IPS-NIHi7 (cell line): ENCODE measurements around the gene TAF11L10.
"Not testable (repeated sequence)": the region's sequence is repeated elsewhere in the genome, so short reads cannot be mapped to it uniquely, and the experiment has no call there.

Source experiments
- DNase-seq: peaks from one replicate; pipeline ENCODE4 v3.0.0; 2012; ENCODE audit warnings: mixed read lengths; ENCODE audit errors: extremely low spot score

Gene TAF11L10

DNA sequence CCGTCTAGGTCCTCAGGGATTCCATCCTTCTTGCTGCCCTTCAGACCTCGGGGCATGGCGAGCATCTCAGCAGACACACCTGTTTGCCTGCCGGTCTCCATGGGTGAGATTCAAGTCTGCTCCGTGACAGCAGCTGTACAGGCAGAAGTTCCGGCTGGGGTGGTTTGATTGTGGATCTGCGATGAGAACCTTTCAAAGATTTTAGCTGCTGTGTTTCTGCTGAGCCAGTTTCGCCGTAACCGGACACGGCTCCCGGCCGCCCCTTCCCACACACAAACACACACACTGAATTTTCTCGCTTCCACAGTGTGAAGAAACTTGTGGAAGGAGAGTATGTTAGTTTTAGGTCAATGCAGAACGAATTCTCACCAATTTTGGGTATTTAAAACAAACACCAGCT, at the start of gene TAF11L10:
TAF11L10 (minus strand) TSS at position 101 of the 400 bp plus-strand sequence.
- DNase-seq: not testable (repeated sequence)

DNA sequence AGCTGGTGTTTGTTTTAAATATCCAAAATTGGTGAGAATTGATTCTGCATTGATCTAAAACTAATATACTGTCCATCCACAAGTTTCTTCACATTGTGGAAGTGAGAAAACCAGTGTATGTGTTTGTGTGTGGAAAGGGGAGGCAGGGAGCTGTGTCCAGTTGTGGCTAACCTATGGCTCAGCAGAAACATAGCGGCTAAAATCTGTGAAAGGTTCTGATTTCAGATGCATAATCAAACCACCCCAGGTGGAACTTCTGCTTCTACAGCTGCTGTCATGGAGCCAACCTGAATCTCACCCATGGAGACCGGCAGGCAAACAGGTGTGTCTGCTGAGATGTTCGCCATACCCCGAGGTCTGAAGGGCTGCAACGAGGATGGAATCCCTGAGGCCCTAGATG, 36.5 kb upstream of the TAF11L10 start, which contains the start of gene TAF11L14:
TAF11L14 (plus strand) TSS at position 301 of the 400 bp plus-strand sequence.
- no peak for DNase-seq

DNA sequence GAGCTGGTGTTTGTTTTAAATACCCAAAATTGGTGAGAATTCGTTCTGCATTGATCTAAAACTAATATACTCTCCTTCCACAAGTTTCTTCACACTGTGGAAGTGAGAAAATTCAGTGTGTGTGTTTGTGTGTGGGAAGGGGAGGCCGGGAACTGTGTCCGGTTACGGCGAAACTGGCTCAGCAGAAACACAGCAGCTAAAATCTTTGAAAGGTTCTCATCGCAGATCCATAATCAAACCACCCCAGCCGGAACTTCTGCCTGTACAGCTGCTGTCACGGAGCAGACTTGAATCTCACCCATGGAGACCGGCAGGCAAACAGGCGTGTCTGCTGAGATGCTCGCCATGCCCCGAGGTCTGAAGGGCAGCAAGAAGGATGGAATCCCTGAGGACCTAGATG, 34.2 kb upstream of the TAF11L10 start, which contains the start of gene TAF11L13:
TAF11L13 (plus strand) TSS at position 301 of the 400 bp plus-strand sequence.
- DNase-seq: not testable (repeated sequence)

DNA sequence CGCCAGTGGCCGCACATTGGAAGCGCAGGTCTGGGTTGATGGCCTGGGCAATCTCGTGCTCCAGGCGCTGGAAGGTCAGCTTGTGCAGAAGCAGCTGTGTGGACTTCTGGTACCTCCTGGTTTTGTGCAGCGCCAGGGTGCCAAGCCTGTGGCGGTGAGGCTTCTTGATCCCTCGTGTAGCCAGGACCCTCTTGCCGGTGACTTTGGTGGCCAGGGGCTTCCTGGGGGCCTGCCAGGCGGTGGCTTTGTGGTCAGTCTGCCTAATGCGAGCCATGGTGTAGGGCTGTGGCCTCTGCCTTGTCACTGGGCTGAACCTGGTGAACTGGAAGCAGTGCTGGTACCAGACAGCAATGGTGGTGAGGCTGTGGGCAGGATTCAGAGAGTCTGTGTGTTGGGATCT, 28.1 kb upstream of the TAF11L10 start:
- no peak for DNase-seq

DNA sequence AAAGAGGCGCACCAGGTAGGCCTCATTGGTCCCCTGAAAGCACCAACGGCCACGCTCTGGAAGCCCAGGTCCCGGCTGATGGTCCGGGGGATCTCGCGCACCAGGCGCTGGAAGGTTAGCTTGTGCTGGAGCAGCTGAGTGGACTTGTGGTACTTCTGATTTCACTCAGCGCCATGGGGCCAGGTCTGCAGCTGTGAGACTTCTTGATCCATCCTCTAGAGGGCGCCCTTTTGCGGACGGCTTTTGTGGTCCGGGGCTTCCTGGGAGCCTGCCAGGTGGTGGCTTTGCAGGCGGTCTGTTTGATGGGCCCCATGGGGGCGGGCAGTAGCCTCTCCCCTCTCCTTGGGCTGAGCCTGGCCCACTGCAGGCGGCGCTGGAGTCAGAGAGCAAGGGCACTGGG, 23.0 kb upstream of the TAF11L10 start:
- peak; percentile 63 for DNase-seq

DNA sequence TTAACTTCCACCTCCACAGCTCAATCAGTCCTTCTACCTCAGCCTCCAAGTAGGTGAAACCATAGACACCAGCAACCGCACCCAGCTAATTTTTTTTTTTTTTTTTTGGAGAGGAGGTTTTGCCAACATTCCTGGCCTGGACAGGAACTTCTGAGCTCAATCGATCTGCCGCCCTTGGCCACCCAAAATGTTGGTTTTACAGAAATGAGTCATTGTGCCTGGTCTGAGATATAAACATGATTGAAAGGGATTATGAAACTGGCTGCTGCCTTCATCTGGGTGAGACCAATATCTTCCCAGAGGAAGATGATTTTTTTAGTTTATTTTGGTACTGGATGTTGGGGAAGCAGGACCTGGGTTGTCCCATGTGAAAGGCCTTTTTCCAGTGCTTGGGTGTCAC, 21.7 kb upstream of the TAF11L10 start:
- DNase-seq: no peak

DNA sequence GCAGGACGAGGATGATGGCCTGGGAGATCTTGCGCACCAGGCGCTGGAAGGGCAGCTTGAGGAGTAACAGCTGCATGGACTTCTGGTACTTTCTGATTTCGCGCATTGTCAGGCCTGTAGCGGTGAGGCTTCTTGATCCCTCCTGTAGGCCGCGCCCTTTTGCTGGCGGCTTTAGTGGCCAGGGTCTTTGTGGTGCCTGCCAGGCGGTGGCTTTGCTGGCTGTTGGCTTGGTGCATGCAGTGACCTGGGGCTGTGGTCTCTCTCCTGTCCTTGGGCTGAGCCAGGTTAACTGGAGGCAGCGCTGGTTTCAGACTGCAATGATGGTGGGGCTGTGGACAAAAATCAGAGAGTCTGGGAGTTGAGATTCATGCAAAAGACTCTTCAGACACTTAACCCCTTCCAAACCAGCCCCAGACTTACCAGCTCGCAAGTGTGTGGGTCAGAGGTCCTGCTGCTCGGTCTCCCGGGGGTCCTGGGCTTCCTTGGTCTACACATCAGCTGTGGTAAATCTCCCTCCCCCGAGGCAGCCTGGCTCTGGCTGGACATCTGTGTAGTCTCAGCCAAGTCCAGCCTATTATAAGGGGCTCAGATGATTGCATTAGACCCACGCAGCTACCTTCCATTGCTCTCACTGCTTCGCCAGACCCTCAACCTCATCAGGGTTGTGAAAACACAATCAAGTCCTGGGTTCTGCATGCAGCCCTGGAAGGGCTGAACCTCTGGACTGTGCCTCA, 17.4 kb upstream of the TAF11L10 start:
- DNase-seq: no peak

DNA sequence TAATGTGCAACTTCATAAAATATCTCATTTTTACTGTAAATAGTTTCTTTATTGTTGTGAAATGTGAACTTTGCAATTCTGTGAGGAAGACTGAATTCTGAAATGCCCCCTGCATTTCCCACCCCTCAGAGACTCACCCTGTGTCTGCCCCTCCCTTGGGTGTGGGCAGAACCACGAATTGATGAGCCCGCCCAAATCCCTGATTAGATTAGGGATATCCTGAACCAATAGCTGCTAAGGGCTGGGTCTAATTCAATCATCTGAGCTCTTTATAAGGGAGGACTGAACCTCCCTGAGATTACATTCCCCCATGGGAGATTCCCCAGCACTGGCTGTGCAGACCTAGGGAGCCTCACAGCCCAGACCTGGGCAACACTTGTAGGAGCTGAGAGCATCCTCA, 12.5 kb upstream of the TAF11L10 start, which contains the start of gene TAF11L12:
TAF11L12 (plus strand) TSS at position 301 of the 400 bp plus-strand sequence.
- not testable (repeated sequence) for DNase-seq

DNA sequence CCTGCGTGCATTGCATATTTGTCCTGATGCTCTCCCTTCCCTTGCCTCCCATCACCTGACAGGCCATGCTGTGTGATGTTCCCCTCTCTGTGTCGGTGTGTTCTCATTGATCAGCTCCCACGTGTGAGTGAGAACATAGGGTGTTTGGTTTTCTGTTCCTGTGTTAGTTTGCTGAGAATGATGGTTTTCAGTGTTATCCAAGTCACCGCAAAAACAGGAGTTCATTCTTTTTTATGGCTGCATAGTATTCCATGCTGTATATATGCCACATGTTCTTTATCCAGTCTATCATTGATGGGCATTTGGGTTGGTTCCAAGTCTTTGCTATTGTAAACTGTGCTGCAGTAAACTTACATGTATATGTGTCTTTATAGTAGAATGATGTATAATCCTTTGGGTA, 9.8 kb upstream of the TAF11L10 start:
- DNase-seq: not testable (repeated sequence)

DNA sequence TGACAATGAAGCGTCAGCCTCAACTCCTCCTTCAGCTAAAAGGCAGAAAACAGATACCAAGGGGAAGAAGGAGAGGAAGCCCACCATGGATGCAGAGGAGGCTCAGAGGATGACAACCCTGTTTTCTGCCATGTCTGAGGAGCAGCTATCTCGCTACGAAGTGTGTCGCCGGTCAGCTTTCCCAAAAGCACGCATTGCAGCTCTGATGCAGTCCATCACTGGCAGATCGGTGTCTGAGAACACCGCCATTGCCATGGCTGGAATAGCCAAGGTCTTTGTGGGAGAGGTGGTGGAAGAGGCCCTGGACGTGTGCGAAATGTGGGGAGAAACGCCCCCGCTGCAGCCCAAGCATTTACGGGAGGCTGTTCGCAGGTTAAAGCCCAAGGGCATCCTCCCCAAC, 7.3 kb upstream of the TAF11L10 start:
- DNase-seq: no peak

DNA sequence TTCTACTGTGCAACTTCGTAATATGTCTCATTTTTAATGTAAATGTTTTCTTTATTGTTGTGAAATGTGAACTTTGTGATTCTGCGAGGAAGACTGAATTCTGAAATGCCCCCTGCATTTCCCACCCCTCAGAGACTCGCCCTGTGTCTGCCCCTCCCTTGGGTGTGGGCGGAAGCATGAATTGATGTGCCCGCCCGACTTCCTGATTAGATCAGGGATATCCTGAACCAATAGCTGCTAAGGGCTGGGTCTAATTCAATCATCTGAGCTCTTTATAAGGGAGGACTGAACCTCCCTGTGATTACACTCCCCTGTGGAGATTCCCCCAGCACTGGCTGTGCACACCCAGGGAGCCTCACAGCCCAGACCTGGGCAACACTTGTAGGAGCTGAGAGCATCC, 6.3 kb upstream of the TAF11L10 start, which contains the start of gene TAF11L11:
TAF11L11 (plus strand) TSS at position 304 of the 400 bp plus-strand sequence.
- not testable (repeated sequence) for DNase-seq

DNA sequence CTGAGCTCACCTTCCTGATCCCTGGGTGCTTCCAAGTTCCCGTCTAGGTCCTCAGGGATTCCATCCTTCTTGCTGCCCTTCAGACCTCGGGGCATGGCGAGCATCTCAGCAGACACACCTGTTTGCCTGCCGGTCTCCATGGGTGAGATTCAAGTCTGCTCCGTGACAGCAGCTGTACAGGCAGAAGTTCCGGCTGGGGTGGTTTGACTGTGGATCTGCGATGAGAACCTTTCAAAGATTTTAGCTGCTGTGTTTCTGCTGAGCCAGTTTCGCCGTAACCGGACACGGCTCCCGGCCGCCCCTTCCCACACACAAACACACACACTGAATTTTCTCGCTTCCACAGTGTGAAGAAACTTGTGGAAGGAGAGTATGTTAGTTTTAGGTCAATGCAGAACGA, 3.4 kb downstream of the TAF11L10 start, which contains the start of gene TAF11L9:
TAF11L9 (minus strand) TSS at position 140 of the 400 bp plus-strand sequence.
- not testable (repeated sequence) for DNase-seq

DNA sequence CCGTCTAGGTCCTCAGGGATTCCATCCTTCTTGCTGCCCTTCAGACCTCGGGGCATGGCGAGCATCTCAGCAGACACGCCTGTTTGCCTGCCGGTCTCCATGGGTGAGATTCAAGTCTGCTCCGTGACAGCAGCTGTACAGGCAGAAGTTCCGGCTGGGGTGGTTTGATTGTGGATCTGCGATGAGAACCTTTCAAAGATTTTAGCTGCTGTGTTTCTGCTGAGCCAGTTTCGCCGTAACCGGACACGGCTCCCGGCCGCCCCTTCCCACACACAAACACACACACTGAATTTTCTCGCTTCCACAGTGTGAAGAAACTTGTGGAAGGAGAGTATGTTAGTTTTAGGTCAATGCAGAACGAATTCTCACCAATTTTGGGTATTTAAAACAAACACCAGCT, 6.8 kb downstream of the TAF11L10 start, which contains the start of gene TAF11L8:
TAF11L8 (minus strand) TSS at position 101 of the 400 bp plus-strand sequence.
- not testable (repeated sequence) for DNase-seq

DNA sequence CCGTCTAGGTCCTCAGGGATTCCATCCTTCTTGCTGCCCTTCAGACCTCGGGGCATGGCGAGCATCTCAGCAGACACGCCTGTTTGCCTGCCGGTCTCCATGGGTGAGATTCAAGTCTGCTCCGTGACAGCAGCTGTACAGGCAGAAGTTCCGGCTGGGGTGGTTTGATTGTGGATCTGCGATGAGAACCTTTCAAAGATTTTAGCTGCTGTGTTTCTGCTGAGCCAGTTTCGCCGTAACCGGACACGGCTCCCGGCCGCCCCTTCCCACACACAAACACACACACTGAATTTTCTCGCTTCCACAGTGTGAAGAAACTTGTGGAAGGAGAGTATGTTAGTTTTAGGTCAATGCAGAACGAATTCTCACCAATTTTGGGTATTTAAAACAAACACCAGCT, 12.0 kb downstream of the TAF11L10 start, which contains the start of gene TAF11L7:
TAF11L7 (minus strand) TSS at position 101 of the 400 bp plus-strand sequence.
- DNase-seq: not testable (repeated sequence)
